PC-3 (cell line): Measurements from ENCODE around the gene C3orf18. TPM values are rescaled to one million over a fixed set of nuclear protein-coding genes. Genes with fewer than 3 reads are reported as not detected.

Source experiments
- ATAC-seq: fragments of 200-7000 bp; cut with Tn5 transposase; 2 replicates; pipeline ENCODE4 v1.9.1; 2020; ENCODE audit warnings: mild to moderate bottlenecking, moderate library complexity
- BruUV-seq: library from RNA; stranded (reverse); fragments of 400-500 nt; replicated peaks from 2 replicates; lab custom pipeline; 2021; lab: Mats Ljungman, UMichigan
- CTCF ChIA-PET: fragments of 300-600 bp; sonication (Branson Sonifier 250); formaldehyde crosslinking; loops from one replicate; lab custom pipeline; 2022; ENCODE audit warnings: antibody characterized with exemption; lab: Charles Lee
- POLR2A ChIA-PET: fragments of 300-600 bp; sonication (Branson Sonifier 250); formaldehyde crosslinking; loops from one replicate; lab custom pipeline; 2022; ENCODE audit warnings: antibody characterized with exemption; ENCODE audit not compliant: unreplicated experiment; lab: Charles Lee
- DNase-seq: peaks from one replicate; pipeline ENCODE4 v3.0.0-alpha.2; 2015
- H2AFZ ChIP-seq: fragments of 300-600 bp; sonication (generic); 2 replicates; pipeline ENCODE4 v1.6.0; 2016; ENCODE audit warnings: antibody characterized with exemption, low read length
- H3F3A ChIP-seq: fragments of 300-600 bp; sonication (generic); one replicate; pipeline ENCODE4 v1.6.0; 2017; ENCODE audit warnings: antibody characterized with exemption, low read length, control low read depth, mild to moderate bottlenecking; ENCODE audit not compliant: unreplicated experiment
- H3K27ac ChIP-seq: fragments of 300-600 bp; sonication (generic); 2 replicates; pipeline ENCODE4 v1.5.1; 2016; ENCODE audit warnings: mild to moderate bottlenecking, low read length
- H3K27me3 ChIP-seq: fragments of 300-600 bp; sonication (generic); 2 replicates; pipeline ENCODE4 v1.6.1; 2016; ENCODE audit warnings: low read length, mixed read lengths
- H3K36me3 ChIP-seq: fragments of 300-600 bp; sonication (generic); 2 replicates; pipeline ENCODE4 v1.6.1; 2016; ENCODE audit warnings: low read depth, mixed run types, low read length, mixed read lengths
- H3K4me1 ChIP-seq: fragments of 300-600 bp; sonication (generic); 2 replicates; pipeline ENCODE4 v1.5.1; 2016; ENCODE audit warnings: low read length; ENCODE audit not compliant: insufficient read depth
- H3K4me2 ChIP-seq: fragments of 300-600 bp; sonication (generic); 2 replicates; pipeline ENCODE4 v1.6.0; 2016; ENCODE audit warnings: low read length
- H3K4me3 ChIP-seq: fragments of 300-600 bp; sonication (generic); 2 replicates; pipeline ENCODE4 v1.5.1; 2016; ENCODE audit warnings: mild to moderate bottlenecking, low read length, mixed read lengths
- H3K79me2 ChIP-seq: fragments of 300-600 bp; sonication (generic); 2 replicates; pipeline ENCODE4 v1.6.1; 2017; ENCODE audit warnings: low read length, mixed read lengths
- H3K9ac ChIP-seq: fragments of 300-600 bp; sonication (generic); 2 replicates; pipeline ENCODE4 v1.6.0; 2016; ENCODE audit warnings: mild to moderate bottlenecking, low read length
- H3K9me2 ChIP-seq: fragments of 300-600 bp; sonication (generic); replicated peaks from 2 replicates; pipeline ENCODE4 v1.6.1; 2016; ENCODE audit warnings: mixed run types, low read length, mixed read lengths
- H3K9me3 ChIP-seq: fragments of 300-600 bp; sonication (generic); 2 replicates; pipeline ENCODE4 v1.6.1; 2016; ENCODE audit warnings: low read length, mixed read lengths
- H4K20me1 ChIP-seq: fragments of 300-600 bp; sonication (generic); 2 replicates; pipeline ENCODE4 v1.6.1; 2016; ENCODE audit warnings: low read length, mixed read lengths
- CTCF ChIP-seq: fragments of 300-600 bp; sonication (generic); conservative IDR thresholded peaks from 2 replicates; pipeline ENCODE4 v1.5.1; 2017; ENCODE audit warnings: antibody characterized with exemption, low read depth, mild to moderate bottlenecking, low read length
- EZH2 ChIP-seq: fragments of 300-600 bp; sonication (generic); IDR thresholded peaks from one replicate; pipeline ENCODE4 v1.6.1; 2017; ENCODE audit warnings: antibody characterized with exemption, mild to moderate bottlenecking, low read length; ENCODE audit not compliant: unreplicated experiment
- EZH2phosphoT487 ChIP-seq: fragments of 300-600 bp; sonication (generic); IDR thresholded peaks from 2 replicates; pipeline ENCODE4 v1.6.1; 2018; ENCODE audit warnings: mild to moderate bottlenecking, antibody characterized with exemption, low read length, borderline replicate concordance
- intact Hi-C: fragments of 100-400 bp; cut with micrococcal nuclease; formaldehyde crosslinking; loops from 2 replicates; pipeline ENCODE4 v1.9.0; 2023
- total RNA-seq: library from RNA; depleted of rRNA; stranded (reverse); fragments of >200 nt; gene quantifications from 2 replicates; pipeline ENCODE4 v1.2.3, GENCODE V29; 2014; rRNA removed

The C3orf18 gene
- total RNA-seq, 1 experiment from 2014 or later, result 31.2 TPM

GRCh38 chr3:50510325-50510724 is 57.2 kb downstream of the C3orf18 start:
- intact Hi-C loops, result no loop called here
- Histone ChIP-seq H3K4me2 (no peak overlapping the region), H3K79me2 (no peaks in the 10 kb centered on the region), H2AFZ (no peak overlapping the region), H3K27me3 (peaks cover 42% of the 10 kb centered on the region), H3K9me3 (no peaks in the 10 kb centered on the region), H3K9me2 (no peaks in the 10 kb centered on the region), H3K9ac (no peak overlapping the region), H3K36me3 (no peaks in the 10 kb centered on the region), H3F3A (no peaks in the 10 kb centered on the region), H3K27ac (no peak overlapping the region), H3K4me3 (no peak overlapping the region), H4K20me1 (no peaks in the 10 kb centered on the region), H3K4me1 (no peaks in the 10 kb centered on the region)
- no TSS peak for BruUV-seq
- TF ChIP-seq EZH2phosphoT487, result no peak
- no peak for TF ChIP-seq EZH2
- no peak for TF ChIP-seq CTCF
- ChIA-PET POLR2A (no interaction called here), CTCF (no interaction called here)
- ATAC-seq (no peak), DNase-seq (no peak)

- no peak overlapping the region for H3K9ac ChIP-seq
- H3K27me3 ChIP-seq, result peaks cover 42% of the 10 kb centered on the region
- H3K4me1 ChIP-seq, result no peaks in the 10 kb centered on the region
- POLR2A ChIA-PET, result no interaction called here
- CTCF ChIA-PET, result no interaction called here
- intact Hi-C loops, result no loop called here
- no peaks in the 10 kb centered on the region for H3K9me3 ChIP-seq
- no peak overlapping the region for H3K27ac ChIP-seq
- H2AFZ ChIP-seq, result no peak overlapping the region
- no peak overlapping the region for H3K4me2 ChIP-seq
- H3K79me2 ChIP-seq, result no peaks in the 10 kb centered on the region
- BruUV-seq, result no TSS peak
- TF ChIP-seq CTCF (no peak), EZH2 (no peak), EZH2phosphoT487 (no peak)
- H3K4me3 ChIP-seq, result no peak overlapping the region
- H3K36me3 ChIP-seq, result no peaks in the 10 kb centered on the region
- DNase-seq (no peak), ATAC-seq (no peak)
- no peaks in the 10 kb centered on the region for H3F3A ChIP-seq
- no peaks in the 10 kb centered on the region for H3K9me2 ChIP-seq
- H4K20me1 ChIP-seq, result no peaks in the 10 kb centered on the region
These were observed 57.8 kb downstream of the C3orf18 start for GRCh38 chr3:50509715-50510114.

GRCh38 chr3:50508821-50509220 is 58.7 kb downstream of the C3orf18 start:
- ChIA-PET CTCF (no interaction called here), POLR2A (no interaction called here)
- TF ChIP-seq CTCF (no peak), EZH2phosphoT487 (no peak), EZH2 (no peak)
- Histone ChIP-seq H3K9ac (no peak overlapping the region), H3K9me2 (no peaks in the 10 kb centered on the region), H3K4me2 (no peak overlapping the region), H3K79me2 (no peaks in the 10 kb centered on the region), H3K36me3 (no peaks in the 10 kb centered on the region), H2AFZ (no peak overlapping the region), H3K27ac (no peak overlapping the region), H4K20me1 (no peaks in the 10 kb centered on the region), H3K4me1 (no peaks in the 10 kb centered on the region), H3F3A (no peaks in the 10 kb centered on the region), H3K9me3 (no peaks in the 10 kb centered on the region), H3K4me3 (no peak overlapping the region), H3K27me3 (peaks cover 40% of the 10 kb centered on the region)
- intact Hi-C loops, result no loop called here
- DNase-seq (no peak), ATAC-seq (no peak)
- BruUV-seq, result no TSS peak

Other genes starting within 250 kb of the C3orf18 start
- 97.8 and 111 TPM in 2 replicates for gene HYAL2, start 245.0 kb downstream of the C3orf18 start, total RNA-seq
- 143 and 156 TPM in 2 replicates for gene TUSC2, start 239.5 kb downstream of the C3orf18 start, total RNA-seq
- 20.0 and 21.4 TPM in 2 replicates for gene RASSF1, start 226.9 kb downstream of the C3orf18 start, total RNA-seq
- 1.6 and 3.9 TPM in 2 replicates for gene ZMYND10, start 222.0 kb downstream of the C3orf18 start, total RNA-seq
- 40.9 and 56.9 TPM in 2 replicates for gene NPRL2, start 217.0 kb downstream of the C3orf18 start, total RNA-seq
- gene CYB561D2, start 216.9 kb downstream of the C3orf18 start, total RNA-seq, result 37.1 and 44.3 TPM in 2 replicates
- 54.9 and 56.6 TPM in 2 replicates for gene TMEM115, start 208.2 kb downstream of the C3orf18 start, total RNA-seq
- 0.17 and 0.44 TPM in 2 replicates for gene CACNA2D2, start 64.1 kb downstream of the C3orf18 start, total RNA-seq
- 20.3 and 22.2 TPM in 2 replicates for gene HEMK1, start 1.8 kb upstream of the C3orf18 start, total RNA-seq
- gene CISH, start 44.0 kb upstream of the C3orf18 start, total RNA-seq, result 1.6 and 2.3 TPM in 2 replicates
- 142 and 174 TPM in 2 replicates for gene MAPKAPK3, start 49.4 kb upstream of the C3orf18 start, total RNA-seq
- under 0.01 and 0.15 TPM in 2 replicates for gene DOCK3, start 107.2 kb upstream of the C3orf18 start, total RNA-seq